Measurements from ENCODE around the gene AIFM1.

The AIFM1 gene

GRCh38 chrX:130176354-130176776, 10.7 kb upstream of the AIFM1 start:
- no peak overlapping the region for H3K4me3 ChIP-seq (ENCODE audit: low read depth, low read length)
- no peak for TF ChIP-seq CTCF (IDR thresholded peaks at IDR 0.05; ENCODE audit: low read depth, low read length)

DNA sequence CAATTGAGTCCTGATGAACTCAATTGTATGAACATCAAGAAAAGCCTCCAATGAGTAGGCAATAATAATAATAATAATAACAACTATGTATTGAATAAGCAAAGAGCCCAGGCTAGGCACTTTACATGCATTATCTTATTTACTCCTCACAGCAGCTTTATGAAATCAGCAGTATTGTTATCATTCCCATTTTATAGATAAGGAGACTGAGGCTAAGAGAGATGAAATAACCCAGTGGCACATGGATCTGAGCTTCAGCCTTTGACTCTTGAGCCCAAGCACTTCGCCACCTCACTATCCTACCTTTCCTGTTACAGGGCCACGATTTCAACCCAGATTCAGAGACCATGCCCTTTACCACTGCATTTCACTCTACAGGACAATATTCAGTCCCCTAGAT, 9.3 kb upstream of the AIFM1 start:
- H3K4me3 ChIP-seq (ENCODE audit: low read depth, low read length) = no peak overlapping the region
- TF ChIP-seq CTCF (IDR thresholded peaks at IDR 0.05; ENCODE audit: low read depth, low read length) = no peak

DNA sequence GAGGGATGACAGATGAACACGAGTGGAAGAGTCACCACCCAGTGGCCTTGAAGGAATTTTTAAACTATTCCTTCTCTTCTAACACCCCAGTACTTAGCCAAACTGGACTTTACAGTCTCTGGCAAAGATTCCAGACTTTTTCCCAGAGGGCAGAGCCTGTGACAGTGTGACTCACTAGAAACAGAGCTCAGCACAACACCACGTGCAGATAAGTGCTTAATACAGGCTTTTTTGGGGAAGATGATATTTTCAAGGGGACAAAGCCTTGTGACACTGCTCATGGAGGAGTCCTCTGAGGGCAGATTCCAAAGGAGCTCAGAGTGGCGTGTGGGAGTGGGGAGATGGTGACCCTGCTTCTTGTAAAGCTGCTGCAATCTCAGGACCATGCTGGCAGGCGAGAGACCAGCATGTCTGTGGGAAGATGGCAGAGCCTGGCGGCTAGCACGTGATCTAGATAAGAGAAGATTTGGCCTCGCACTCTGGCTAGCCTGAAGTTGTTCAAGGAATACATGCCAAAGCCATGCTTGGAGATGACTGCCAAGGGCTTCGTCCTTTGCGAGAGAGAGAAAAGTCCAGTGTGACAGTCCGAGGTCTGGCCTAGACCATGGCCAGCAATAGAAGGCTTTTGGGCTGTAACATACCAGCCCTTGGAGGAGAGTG, 8.5 kb upstream of the AIFM1 start:
- no peak overlapping the region for H3K4me3 ChIP-seq (ENCODE audit: low read depth, low read length)
- no peak for TF ChIP-seq CTCF (IDR thresholded peaks at IDR 0.05; ENCODE audit: low read depth, low read length)

DNA sequence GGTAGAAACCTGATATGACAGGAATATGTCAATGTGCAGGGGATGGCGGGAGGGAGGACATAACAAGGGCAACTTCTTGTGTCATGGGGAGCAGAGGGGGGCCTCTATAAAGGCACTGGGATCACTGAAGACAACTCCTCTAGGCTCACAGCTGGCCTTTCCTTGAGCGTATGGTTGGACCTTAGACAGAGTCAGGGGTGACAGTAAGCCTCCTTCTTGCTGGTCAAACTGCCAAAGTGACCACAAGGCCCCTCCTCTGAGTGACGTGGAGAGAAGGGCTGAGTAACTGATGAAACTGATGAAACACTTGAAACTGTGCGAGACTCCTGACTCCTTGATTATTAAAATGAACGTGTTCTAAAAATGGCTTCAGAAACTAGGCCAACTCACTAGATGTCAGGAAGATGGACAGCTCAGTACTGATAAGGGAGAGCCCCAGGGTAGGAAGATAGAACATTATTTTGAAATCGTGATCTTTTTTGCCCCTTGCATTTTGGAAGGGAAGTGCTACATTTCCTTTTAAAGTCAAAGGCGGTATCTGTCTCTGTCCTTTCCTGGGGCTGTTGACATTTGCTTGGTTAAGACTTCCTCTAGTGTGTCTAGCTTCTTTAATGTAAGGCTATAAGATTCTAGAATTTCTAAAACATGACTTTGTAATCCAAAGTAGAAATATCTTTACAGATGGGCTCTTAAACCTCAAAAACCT, 7.7 kb upstream of the AIFM1 start:
- TF ChIP-seq CTCF (IDR thresholded peaks at IDR 0.05; ENCODE audit: low read depth, low read length) = no peak
- peak overlapping the region; percentile 12; the same call in 1 of the 2 replicates for H3K4me3 ChIP-seq (ENCODE audit: low read depth, low read length)

GRCh38 chrX:130172127-130172845, 6.6 kb upstream of the AIFM1 start:
- H3K4me3 ChIP-seq (ENCODE audit: low read depth, low read length) = peak overlapping the region; percentile 50
- TF ChIP-seq CTCF (IDR thresholded peaks at IDR 0.05; ENCODE audit: low read depth, low read length) = no peak

GRCh38 chrX:130171446-130172126, 5.9 kb upstream of the AIFM1 start, which contains the start of gene RAB33A:
RAB33A (plus strand) TSS chrX:130171962; CDS start chrX:130172063, 101 bp downstream.
- peak within 1 kb of the TSS; percentile 50 for H3K4me3 ChIP-seq (ENCODE audit: low read depth, low read length)
- no peak for TF ChIP-seq CTCF (IDR thresholded peaks at IDR 0.05; ENCODE audit: low read depth, low read length)
